T-helper 2 cell (primary cell): ENCODE measurements around the gene IFFO2.
A peak's percentile ranks its signal among the peaks of the same experiment; 100 is the strongest.

Source experiments
- DNase-seq, 5 experiments: peaks; one replicate each; pipeline versions ENCODE4 v3.0.0 to v3.0.0-alpha.2; 2012 to 2022

IFFO2 gene

GRCh38 chr1:18936814-18937481 is 19.5 kb downstream of the IFFO2 start:
- DNase-seq: no peak

DNA sequence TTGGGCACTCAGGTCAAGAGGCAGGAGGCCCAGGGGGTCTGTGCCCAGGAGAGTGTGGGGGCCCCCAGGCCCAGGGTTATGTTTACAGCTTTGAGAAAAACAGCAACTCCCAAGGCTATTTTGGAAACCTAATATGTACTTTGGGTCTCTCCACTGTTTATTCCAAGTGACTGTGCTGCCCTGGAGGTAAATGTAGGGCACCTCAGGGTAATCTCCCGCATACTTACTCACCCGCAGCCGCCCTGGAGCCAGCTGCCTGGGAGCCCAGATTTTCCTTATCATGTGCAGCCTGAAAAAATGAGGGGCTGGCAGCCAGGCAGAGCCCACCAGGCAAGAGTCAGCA is 20.0 kb downstream of the IFFO2 start:
- DNase-seq: no peak

DNA sequence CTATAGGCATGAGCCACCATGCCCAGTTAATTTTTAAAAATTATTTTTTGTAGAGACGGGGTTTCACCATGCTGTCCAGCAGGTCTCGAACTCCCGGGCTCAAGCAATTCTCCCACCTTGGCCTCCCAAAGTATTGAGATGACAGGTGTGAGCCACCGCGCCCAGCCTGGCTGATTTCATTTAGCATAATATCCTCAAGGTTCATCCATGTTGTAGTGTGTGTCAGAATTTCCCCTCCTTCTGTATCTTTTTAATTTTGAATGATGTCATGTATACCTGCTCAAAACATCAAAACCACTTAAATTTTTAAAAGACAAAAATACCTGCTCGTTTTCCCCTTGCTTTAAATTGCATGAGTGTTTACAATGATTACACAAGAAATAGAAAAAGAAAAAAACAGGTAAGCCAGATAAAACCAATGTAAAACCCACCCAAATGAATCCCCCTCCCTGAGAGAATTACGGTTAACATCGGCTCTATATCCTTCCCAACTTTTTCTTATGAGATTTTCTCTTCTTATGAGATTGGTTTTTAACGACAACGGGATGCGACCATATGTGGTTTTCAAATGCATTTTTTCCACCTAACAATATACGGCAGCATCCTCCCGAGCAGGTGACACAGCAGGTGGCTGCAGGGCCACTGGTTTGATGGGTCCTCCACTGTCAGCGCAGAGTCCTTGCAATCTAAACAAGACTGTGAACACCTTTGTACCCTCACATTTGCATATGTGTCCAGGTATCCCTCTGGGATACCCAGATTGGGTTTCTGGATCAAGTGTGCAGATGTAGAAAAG is 22.1 kb downstream of the IFFO2 start:
- no peak for DNase-seq

DNA sequence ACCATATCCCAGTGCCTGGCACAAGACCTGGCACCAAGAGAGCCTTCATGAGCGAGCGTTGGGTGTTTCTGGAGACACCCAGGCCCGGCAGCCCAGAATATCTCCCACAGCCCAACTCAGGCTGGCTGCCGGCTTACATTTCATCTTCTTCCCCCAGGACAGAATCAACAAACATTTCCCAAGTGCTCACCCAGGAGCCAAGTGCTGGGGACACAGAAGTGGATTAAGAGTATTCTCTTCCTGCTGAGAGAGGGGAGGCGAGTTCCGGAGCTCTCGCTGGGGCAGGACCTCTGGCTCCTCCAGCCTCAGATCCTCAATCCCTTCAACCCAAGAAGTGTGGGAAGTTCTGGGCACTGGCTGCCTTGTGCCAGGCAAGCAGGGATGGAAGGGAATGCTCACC is 23.6 kb downstream of the IFFO2 start:
- no peak for DNase-seq

GRCh38 chr1:18932387-18932786 is 24.1 kb downstream of the IFFO2 start:
- DNase-seq: no peak

GRCh38 chr1:18931730-18932129 is 24.7 kb downstream of the IFFO2 start:
- DNase-seq: no peak

GRCh38 chr1:18929686-18930085 is 26.8 kb downstream of the IFFO2 start:
- DNase-seq: no peak

GRCh38 chr1:18928985-18929384 is 27.5 kb downstream of the IFFO2 start:
- DNase-seq: no peak

GRCh38 chr1:18928406-18928805 is 28.1 kb downstream of the IFFO2 start:
- DNase-seq: no peak

DNA sequence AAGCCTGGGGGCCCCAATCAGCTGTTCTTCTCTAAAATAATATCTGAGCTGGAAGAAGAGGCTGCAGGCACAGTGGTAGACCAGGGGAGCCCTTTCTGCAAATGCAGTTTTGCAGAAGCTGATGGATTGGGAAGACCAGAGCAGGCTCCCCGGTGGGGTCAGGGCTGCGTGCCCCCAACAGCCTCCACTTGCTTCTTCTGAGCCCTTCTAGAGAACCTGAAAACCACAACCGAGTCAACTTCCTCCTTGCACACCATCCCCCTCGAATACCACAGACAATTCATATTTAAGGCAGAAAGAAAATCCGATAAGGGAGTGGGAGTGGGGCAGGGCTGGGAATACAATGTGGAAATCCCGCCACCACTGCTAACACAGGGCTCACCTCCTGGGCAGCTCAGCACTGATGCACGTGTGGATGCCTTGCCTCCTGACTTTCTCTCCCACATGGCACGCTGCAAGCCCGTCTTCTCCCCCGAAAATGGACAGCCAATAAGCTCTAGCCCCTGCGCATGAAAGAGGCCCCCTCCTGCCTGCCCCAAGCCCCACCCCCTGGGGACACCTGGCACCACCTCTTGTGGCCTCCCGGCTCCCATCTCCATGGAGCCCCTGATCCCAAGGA is 28.7 kb downstream of the IFFO2 start:
- DNase-seq: peak in 2 of 5 experiments; percentile 62 to 90

- DNase-seq: peak in 4 of 5 experiments; percentile 7 to 71 (median 38)
These were observed 29.3 kb downstream of the IFFO2 start for GRCh38 chr1:18927082-18927653.

- DNase-seq: peak; percentile 40 to 97 (median 75)
These were observed 30.0 kb downstream of the IFFO2 start for GRCh38 chr1:18926315-18927081.

DNA sequence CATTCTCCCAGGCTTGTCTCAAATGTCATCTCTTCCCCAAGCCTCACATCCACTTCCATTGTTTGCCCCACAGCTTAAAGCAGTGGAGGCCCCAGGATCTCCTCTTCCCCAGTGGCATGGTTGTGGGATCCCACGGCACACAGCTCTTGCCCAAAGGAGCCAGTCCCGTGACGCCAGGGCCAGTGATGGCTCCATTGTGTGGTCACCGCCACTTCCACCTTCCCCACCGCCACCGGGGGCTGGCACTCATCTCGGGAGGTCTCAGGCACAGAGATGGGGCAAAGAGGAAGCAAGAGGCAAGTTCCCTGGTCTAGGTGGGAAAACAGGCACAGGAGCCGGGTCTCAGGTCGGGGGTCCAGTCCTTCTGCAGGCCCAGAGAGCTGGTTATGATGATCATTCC is 31.2 kb downstream of the IFFO2 start:
- DNase-seq: no peak

GRCh38 chr1:18924221-18924691 is 32.2 kb downstream of the IFFO2 start:
- peak in 2 of 5 experiments; percentile 38 to 43 for DNase-seq

DNA sequence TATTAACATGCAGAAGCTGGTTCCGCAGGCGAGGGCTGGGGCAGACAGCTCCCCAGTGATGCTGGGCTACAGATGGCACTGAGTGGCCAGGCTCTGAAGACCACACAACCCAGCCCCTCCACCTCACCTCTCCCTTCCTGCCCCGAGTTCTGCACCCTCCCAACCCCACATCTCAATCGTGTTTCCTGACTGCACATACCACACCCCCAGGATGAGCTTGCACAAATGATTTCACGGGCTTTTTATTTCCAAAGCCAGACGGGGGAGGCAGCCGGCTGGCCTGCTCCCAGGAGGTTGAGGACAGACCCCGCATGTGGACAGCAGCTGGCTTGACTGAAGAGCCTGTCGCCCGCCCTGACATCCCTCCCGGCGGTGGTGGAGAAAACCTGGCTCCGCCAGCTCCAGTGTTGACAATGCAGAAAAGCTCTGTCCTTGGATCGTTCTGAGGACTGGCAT is 32.7 kb downstream of the IFFO2 start:
- DNase-seq: peak in 1 of 5 experiments; percentile 64

- no peak for DNase-seq
These were observed 33.4 kb downstream of the IFFO2 start for GRCh38 chr1:18922848-18923755.

DNA sequence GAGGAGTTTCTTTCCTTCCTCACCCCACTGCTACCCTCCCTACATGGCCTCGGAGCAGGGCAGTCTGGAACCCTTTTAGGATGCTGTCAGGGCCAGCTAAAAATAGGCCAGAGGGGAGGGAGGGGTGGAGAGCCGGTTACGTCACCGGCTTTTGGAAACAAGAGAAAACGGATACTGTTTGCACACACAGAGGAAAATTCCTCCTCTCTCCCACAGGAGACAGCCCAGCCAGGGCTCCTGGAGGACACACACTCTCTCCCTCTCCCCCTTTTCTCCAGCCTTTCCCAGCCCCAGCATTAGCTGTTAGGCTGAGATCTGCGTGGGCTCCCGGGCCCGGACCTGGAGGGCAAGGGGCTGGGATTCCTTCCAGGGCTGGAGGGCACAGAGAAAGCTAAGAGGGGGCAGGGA is 34.2 kb downstream of the IFFO2 start:
- no peak for DNase-seq

DNA sequence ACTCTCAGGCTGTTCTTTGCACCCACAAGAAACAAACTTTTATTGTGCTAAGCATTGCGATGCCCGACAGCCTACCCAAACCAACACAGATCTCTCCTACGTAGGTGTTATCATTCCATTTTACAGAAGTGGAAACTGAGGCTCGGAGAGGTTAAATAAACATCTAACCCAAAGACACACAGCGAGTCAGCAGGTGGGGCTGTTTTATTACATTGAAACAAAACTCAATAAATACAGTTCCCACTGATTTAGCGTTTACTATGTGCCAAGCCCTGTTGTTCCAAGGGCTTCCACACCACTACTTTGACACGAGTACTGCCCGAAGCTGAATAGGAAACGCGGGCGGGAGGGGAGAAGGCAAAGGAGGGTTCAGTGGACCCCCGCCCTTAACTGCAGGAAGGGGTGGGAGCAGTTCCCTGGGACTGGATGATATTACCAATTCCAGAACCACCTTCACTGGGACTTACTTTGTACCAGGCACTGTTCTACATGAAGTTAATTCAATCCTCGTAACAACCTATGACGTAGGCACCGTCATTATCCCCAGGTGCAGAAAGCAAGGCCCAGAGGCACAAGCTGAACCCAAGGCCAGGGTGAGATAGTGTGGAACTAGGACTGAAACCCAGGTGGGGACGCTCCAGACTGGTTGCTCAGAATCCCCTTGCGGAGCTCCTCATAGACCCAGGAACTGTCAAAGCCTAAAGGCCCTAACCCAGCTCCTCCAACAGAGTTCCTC is 34.8 kb downstream of the IFFO2 start:
- DNase-seq: no peak

- no peak for DNase-seq
These were observed 35.5 kb downstream of the IFFO2 start for GRCh38 chr1:18920931-18921330.

DNA sequence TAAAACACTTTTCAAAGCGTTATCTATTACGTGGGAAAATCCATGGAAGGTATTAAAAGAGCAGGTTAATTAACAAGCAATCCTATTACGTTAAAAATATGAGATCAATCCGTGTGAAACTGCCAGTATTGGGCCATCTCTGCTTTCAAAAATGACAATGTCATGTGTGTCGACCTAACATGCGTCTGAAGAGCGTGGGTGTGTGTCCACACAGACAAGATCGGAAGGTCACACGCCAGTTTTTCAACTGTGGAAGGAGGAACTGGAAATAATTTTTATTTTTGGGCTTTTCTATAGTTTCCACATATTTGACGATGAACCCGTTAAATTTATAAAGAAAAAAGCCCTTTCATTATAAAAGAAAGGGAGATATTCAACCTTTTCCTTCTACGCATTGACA is 36.5 kb downstream of the IFFO2 start:
- DNase-seq: no peak
